ENCODE results near the gene PSMB7. TPM values are rescaled to one million over a fixed set of nuclear protein-coding genes. Genes with fewer than 3 reads are reported as not detected.

Gene PSMB7
- total and polyA plus RNA-seq, 4 donors = 86.1 to 194 (median 149) TPM

DNA sequence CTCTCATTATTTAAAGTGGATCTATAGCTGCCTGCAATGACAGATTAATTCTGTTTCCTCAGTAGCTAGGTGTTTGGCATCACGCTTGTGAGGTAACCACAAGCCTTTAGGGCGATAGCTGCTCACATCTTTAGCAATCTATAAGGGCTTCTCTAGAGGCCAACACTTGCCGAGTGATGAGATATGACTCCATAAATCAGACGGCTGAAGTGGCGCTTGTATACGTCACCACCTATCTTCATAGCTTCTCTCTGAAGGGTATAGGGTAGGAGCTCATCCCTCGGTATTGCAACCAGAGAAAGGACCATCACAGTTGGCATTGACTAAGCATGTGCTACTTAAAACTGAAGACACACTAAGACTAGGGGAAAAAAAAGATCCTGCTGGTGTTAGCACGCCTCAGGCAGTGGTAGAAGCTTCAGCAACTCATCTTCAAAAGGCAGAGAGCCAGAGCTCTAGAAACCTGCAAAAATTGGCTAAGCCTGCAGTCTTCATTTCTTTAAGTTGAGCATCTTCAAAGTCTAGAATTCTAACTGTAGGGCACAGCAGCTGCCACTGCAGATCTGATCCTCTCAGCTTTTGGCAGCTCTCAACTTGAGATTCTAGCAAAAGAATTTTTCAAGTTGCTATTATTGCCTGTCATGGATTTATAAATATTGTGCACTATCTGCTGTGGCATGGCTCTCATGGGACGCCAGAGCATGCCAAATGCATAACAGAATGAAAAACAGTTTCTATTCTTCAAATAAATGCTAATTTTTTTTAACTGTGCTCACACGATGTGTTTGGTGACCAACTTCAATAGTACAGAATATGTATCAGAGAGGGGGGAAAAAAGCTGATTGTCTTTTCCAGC, 37.5 kb downstream of the PSMB7 start:
- WGBS, 2 donors = 74 to 78% methylated on average over 10 of the region's 10 CpGs

DNA sequence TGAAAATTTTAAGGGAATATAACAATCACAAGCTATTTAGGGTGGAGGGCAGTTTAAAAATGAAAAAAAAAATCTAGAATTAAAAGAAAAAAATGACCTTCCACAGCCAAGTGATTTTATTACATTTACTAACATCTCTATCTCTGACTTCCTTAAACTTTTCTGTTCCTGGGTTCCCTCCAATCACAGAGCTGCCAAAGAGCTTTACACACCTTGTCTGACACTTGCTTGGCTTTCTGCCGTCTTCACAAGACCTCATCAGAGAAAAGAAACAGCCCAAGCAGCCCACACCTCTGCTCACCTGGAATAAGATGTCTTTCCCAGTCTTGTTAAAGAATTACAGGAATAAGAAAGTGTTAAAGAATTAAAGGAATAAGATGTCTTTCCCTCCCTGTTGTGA, 38.9 kb downstream of the PSMB7 start:
- H3K9ac ChIP-seq (ENCODE audit: insufficient read depth in 1 of 2, low read length in 2 of 2) = no peak overlapping the region
- peaks cover 0 to 12% (median 7%) of the 10 kb centered on the region in 4 donors for H3K36me3 ChIP-seq (ENCODE audit: control insufficient read depth in 4 of 4, insufficient read depth in 4 of 4, low read length in 4 of 4)
- no peak for ATAC-seq (ENCODE audit: insufficient read depth, low FRiP score)
- 59 to 77% methylated on average over 1 of the region's 1 CpG for WGBS, 2 donors
- TF ChIP-seq, protein P1, sequence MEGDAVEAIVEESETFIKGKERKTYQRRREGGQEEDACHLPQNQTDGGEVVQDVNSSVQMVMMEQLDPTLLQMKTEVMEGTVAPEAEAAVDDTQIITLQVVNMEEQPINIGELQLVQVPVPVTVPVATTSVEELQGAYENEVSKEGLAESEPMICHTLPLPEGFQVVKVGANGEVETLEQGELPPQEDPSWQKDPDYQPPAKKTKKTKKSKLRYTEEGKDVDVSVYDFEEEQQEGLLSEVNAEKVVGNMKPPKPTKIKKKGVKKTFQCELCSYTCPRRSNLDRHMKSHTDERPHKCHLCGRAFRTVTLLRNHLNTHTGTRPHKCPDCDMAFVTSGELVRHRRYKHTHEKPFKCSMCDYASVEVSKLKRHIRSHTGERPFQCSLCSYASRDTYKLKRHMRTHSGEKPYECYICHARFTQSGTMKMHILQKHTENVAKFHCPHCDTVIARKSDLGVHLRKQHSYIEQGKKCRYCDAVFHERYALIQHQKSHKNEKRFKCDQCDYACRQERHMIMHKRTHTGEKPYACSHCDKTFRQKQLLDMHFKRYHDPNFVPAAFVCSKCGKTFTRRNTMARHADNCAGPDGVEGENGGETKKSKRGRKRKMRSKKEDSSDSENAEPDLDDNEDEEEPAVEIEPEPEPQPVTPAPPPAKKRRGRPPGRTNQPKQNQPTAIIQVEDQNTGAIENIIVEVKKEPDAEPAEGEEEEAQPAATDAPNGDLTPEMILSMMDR (IDR thresholded peaks at IDR 0.05; ENCODE audit: control extremely low read depth, extremely low read depth) = no peak
- peaks cover 0 to 13% (median 1%) of the 10 kb centered on the region in 5 donors for H3K4me1 ChIP-seq (ENCODE audit: control insufficient read depth in 5 of 5, insufficient read depth in 5 of 5, low read length in 5 of 5)
- DNase-seq = no peak
- H3K9me3 ChIP-seq (ENCODE audit: control insufficient read depth in 4 of 4, insufficient read depth in 3 of 4, low read length in 3 of 4) = peaks cover 0 to 2% (median 0%) of the 10 kb centered on the region in 4 donors
- no peak overlapping the region for H3K27ac ChIP-seq (ENCODE audit: low read depth in 1 of 2, low read length in 1 of 2)
- H3K27me3 ChIP-seq (ENCODE audit: control insufficient read depth in 3 of 3, insufficient read depth in 3 of 3, low read length in 2 of 3) = no peaks in the 10 kb centered on the region
- H3K4me3 ChIP-seq = no peak overlapping the region

More for the DNA sequence above, 37.5 kb downstream of the PSMB7 start:
- TF ChIP-seq, protein P1 (IDR thresholded peaks at IDR 0.05; ENCODE audit: control extremely low read depth, extremely low read depth) = no peak
- H3K27ac ChIP-seq (ENCODE audit: low read depth in 1 of 2, low read length in 1 of 2) = no peak overlapping the region
- peaks cover 0 to 2% (median 0%) of the 10 kb centered on the region in 4 donors for H3K9me3 ChIP-seq (ENCODE audit: control insufficient read depth in 4 of 4, insufficient read depth in 3 of 4, low read length in 3 of 4)
- H3K4me1 ChIP-seq (ENCODE audit: control insufficient read depth in 5 of 5, insufficient read depth in 5 of 5, low read length in 5 of 5) = peaks cover 0 to 13% (median 3%) of the 10 kb centered on the region in 5 donors
- H3K4me3 ChIP-seq = no peak overlapping the region
- ATAC-seq (ENCODE audit: insufficient read depth, low FRiP score) = no peak
- no peak for DNase-seq
- peaks cover 0 to 12% (median 8%) of the 10 kb centered on the region in 4 donors for H3K36me3 ChIP-seq (ENCODE audit: control insufficient read depth in 4 of 4, insufficient read depth in 4 of 4, low read length in 4 of 4)
- no peak overlapping the region for H3K9ac ChIP-seq (ENCODE audit: insufficient read depth in 1 of 2, low read length in 2 of 2)
- H3K27me3 ChIP-seq (ENCODE audit: control insufficient read depth in 3 of 3, insufficient read depth in 3 of 3, low read length in 2 of 3) = no peaks in the 10 kb centered on the region

DNA sequence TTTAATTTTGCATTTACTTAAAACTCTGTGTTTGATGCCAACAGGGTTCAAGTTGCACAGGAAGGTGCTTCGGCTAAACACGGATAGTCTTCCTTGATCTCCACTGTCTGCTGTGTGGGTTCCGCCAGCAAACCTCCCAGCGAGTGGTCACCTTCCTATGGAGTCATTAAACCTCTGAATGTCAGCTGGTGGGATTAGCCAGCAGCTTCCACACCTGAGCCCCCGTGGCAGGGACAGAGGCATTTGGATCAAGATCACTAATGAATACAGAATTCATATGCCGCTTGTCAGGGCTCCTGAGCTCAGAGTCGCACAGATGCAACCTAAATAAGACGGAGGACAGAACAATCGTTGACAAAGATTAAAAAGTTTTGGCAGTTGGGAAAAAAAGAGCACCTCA, 39.5 kb downstream of the PSMB7 start:
- Histone ChIP-seq H3K36me3 (ENCODE audit: control insufficient read depth in 4 of 4, insufficient read depth in 4 of 4, low read length in 4 of 4) (peaks cover 0 to 9% (median 5%) of the 10 kb centered on the region in 4 donors), H3K4me1 (ENCODE audit: control insufficient read depth in 5 of 5, insufficient read depth in 5 of 5, low read length in 5 of 5) (peaks cover 0 to 13% (median 1%) of the 10 kb centered on the region in 5 donors), H3K9me3 (ENCODE audit: control insufficient read depth in 4 of 4, insufficient read depth in 3 of 4, low read length in 3 of 4) (peaks cover 0 to 2% (median 0%) of the 10 kb centered on the region in 4 donors), H3K4me3 (no peak overlapping the region), H3K9ac (ENCODE audit: insufficient read depth in 1 of 2, low read length in 2 of 2) (no peak overlapping the region), H3K27ac (ENCODE audit: low read depth in 1 of 2, low read length in 1 of 2) (no peak overlapping the region), H3K27me3 (ENCODE audit: control insufficient read depth in 3 of 3, insufficient read depth in 3 of 3, low read length in 2 of 3) (no peaks in the 10 kb centered on the region)
- WGBS, 2 donors = 90 to 91% methylated on average over 9 of the region's 9 CpGs
- TF ChIP-seq, protein P1 (IDR thresholded peaks at IDR 0.05; ENCODE audit: control extremely low read depth, extremely low read depth) = no peak
- DNase-seq = no peak
- ATAC-seq (ENCODE audit: insufficient read depth, low FRiP score) = no peak

Measured in lung (tissue), 12 donors.